Esophagus muscularis mucosa (tissue), 4 donors: ENCODE results near the gene PDE6H. TPM values are rescaled to one million over a fixed set of nuclear protein-coding genes. Genes with fewer than 3 reads are reported as not detected.

Experiments used
- DNase-seq: peaks from one replicate; pipeline ENCODE4 v3.0.0-alpha.2; 2017; ENCODE audit errors: extremely low spot score
- H3K27ac ChIP-seq, 4 donors: fragments of 200-600 bp; sonication (generic); replicated peaks in 1 of 4; 1 replicate in 3 of 4; 2 replicates in 1 of 4; pipeline ENCODE4 v1.5.1; 2016 to 2019; ENCODE audit warnings: mild to moderate bottlenecking in 1 of 4
- H3K27me3 ChIP-seq, 4 donors: fragments of 200-600 bp; sonication (generic); one replicate each; pipeline versions ENCODE4 v1.5.1 to v1.6.0; 2016 to 2019
- H3K36me3 ChIP-seq, 4 donors: fragments of 200-600 bp; sonication (generic); one replicate each; pipeline ENCODE4 v1.5.1; 2016 to 2019
- H3K4me1 ChIP-seq, 4 donors: fragments of 200-600 bp; sonication (generic); one replicate each; pipeline ENCODE4 v1.5.1; 2016 to 2019
- H3K4me3 ChIP-seq, 4 donors: fragments of 200-600 bp; sonication (generic); 1 replicate in 2 of 4; 2 replicates in 2 of 4; pipeline ENCODE4 v1.5.1; 2016 to 2019; ENCODE audit warnings: mild to moderate bottlenecking in 4 of 4, moderate library complexity in 1 of 4
- H3K9me3 ChIP-seq, 4 donors: fragments of 200-600 bp; sonication (generic); 1 replicate in 3 of 4; 2 replicates in 1 of 4; pipeline ENCODE4 v1.5.1; 2016 to 2019
- EP300 ChIP-seq: sonication (generic); formaldehyde crosslinking; IDR thresholded peaks from one replicate; pipeline ENCODE4 v1.6.1; 2017; ENCODE audit warnings: antibody characterized with exemption
- POLR2A ChIP-seq: fragments of 450-650 bp; IDR thresholded peaks from one replicate; pipeline ENCODE4 v1.6.1; 2017; ENCODE audit warnings: antibody characterized with exemption, moderate library complexity, mild to moderate bottlenecking, low read depth
- POLR2AphosphoS5 ChIP-seq, 2 donors: sonication (generic); formaldehyde crosslinking; IDR thresholded peaks; one replicate each; pipeline ENCODE4 v1.6.1; 2017; ENCODE audit warnings: antibody characterized with exemption in 2 of 2
- WGBS: methylation state at CpG from one replicate; pipeline ENCODE4 v1.1.5; 2018; 5-methylcytosine and 5-hydroxymethylcytosine counted together
- intact Hi-C: fragments of 100-400 bp; cut with DNase I; formaldehyde crosslinking; loops from one replicate; pipeline ENCODE4 v1.15.1; 2023
- total RNA-seq, 4 donors: library from RNA; depleted of rRNA; stranded (reverse); fragments of >200 nt; gene quantifications; one replicate each; pipeline versions ENCODE4 v1.1.0 to v1.2.1, GENCODE V29; 2016
- TF ChIP-seq, protein P1 (sequence below), 3 experiments: fragments of 200-600 bp in 2 of 3; fragments of 450-650 bp in 1 of 3; sonication (generic) in 2 of 3; IDR thresholded peaks; one replicate each; pipeline ENCODE4 v1.5.1; 2017 to 2019; ENCODE audit warnings: antibody characterized with exemption in 3 of 3, mild to moderate bottlenecking in 2 of 3, moderate library complexity in 1 of 3

PDE6H gene
- total RNA-seq, 4 donors from 2014 or later = not detected

DNA sequence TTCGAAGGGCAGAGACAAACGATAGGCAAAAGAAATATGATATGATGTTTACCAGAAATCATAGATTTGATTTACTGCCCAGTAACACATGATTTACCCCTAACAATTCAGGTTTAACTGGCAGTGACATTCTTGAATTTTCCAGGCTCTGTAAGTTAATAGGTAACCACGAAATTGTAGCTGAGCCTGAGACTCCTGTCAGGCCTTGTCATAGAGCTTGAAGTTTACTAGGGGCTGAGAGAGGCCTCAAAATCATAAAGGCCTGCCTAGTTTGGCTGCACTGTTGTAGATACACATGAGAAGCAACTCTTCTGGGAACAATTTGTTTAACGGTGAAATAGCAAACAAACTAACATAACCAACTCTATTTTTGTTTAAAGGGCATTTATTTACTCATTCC is 37.8 kb upstream of the PDE6H start:
- Histone ChIP-seq H3K36me3 (no peaks in the 10 kb centered on the region), H3K4me3 (no peak overlapping the region), H3K4me1 (peaks cover 3 to 23% (median 15%) of the 10 kb centered on the region in 4 donors), H3K9me3 (no peaks in the 10 kb centered on the region), H3K27ac (no peak overlapping the region), H3K27me3 (no peaks in the 10 kb centered on the region)
- no peak for DNase-seq
- WGBS = 70% methylated on average over 4 of the region's 4 CpGs
- intact Hi-C loops = no loop called here
- TF ChIP-seq, protein P1, sequence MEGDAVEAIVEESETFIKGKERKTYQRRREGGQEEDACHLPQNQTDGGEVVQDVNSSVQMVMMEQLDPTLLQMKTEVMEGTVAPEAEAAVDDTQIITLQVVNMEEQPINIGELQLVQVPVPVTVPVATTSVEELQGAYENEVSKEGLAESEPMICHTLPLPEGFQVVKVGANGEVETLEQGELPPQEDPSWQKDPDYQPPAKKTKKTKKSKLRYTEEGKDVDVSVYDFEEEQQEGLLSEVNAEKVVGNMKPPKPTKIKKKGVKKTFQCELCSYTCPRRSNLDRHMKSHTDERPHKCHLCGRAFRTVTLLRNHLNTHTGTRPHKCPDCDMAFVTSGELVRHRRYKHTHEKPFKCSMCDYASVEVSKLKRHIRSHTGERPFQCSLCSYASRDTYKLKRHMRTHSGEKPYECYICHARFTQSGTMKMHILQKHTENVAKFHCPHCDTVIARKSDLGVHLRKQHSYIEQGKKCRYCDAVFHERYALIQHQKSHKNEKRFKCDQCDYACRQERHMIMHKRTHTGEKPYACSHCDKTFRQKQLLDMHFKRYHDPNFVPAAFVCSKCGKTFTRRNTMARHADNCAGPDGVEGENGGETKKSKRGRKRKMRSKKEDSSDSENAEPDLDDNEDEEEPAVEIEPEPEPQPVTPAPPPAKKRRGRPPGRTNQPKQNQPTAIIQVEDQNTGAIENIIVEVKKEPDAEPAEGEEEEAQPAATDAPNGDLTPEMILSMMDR (IDR thresholded peaks at IDR 0.05) = no peak
- TF ChIP-seq POLR2AphosphoS5 (IDR thresholded peaks at IDR 0.05) = no peak
- no peak for TF ChIP-seq EP300
- no peak for TF ChIP-seq POLR2A

DNA sequence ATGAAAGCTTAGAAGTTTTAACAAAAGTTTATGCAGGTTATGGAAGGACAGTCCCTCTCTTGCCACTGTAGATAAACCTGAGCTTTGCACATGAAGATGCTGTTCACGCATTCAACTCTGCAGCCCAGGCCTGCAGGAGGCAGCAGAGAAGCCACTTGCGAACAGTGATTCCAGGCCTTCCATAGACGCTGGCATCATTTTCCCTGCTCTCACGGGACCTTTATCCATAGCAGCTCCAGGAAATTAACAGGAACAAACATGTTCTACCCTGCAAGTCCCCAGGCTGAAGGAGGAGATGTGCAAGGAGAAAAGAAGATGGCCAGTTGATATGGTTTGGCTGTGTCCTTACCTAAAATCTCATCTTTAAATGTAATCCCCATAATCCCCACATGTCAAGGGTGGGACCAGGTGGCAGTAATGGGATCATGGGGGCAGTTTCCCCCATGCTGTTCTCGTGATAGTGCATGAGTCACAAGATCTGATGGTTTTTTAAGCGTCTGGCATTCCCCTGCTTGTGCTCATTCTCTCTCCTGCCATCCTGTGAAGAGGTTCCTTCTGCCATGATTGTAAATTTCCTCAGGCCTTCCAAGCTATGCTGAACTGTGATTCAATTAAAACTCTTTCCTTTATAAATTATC is 36.5 kb upstream of the PDE6H start:
- Histone ChIP-seq H3K27ac (no peak overlapping the region), H3K36me3 (no peaks in the 10 kb centered on the region), H3K27me3 (no peaks in the 10 kb centered on the region), H3K4me1 (peaks cover 0 to 10% (median 4%) of the 10 kb centered on the region in 4 donors), H3K4me3 (no peak overlapping the region), H3K9me3 (no peaks in the 10 kb centered on the region)
- DNase-seq = no peak
- TF ChIP-seq POLR2AphosphoS5 (IDR thresholded peaks at IDR 0.05) (no peak), EP300 (no peak), POLR2A (no peak)
- TF ChIP-seq, protein P1 (IDR thresholded peaks at IDR 0.05) = peak in 1 of 3 experiments; percentile 12
- intact Hi-C loops = no loop called here
- WGBS = 86% methylated on average over 6 of the region's 6 CpGs

DNA sequence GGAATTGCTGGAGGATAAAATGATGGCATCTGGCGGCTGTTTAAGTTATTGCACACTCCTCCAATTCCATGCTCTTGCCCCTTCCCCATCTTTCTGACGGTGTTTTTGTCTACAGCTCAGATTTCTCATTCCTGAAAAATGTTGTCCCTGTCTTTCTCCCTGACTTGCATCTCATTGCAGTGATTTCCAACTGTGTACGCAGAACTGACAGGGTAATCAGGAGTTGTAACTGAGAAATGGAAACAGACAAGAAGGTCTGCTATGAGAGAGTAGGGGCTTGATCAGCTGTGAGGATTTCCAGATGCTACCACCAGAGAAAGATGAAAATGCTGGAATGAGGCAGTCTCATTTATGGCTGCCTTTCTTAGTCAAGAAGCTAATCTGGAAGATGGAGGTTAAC is 35.8 kb upstream of the PDE6H start:
- Histone ChIP-seq H3K4me1 (peaks cover 0 to 4% (median 2%) of the 10 kb centered on the region in 4 donors), H3K9me3 (no peaks in the 10 kb centered on the region), H3K27ac (no peak overlapping the region), H3K36me3 (peaks cover 0 to 5% (median 2%) of the 10 kb centered on the region in 4 donors), H3K4me3 (no peak overlapping the region), H3K27me3 (no peaks in the 10 kb centered on the region)
- 77% methylated on average over 3 of the region's 3 CpGs for WGBS
- TF ChIP-seq POLR2AphosphoS5 (IDR thresholded peaks at IDR 0.05) (no peak), POLR2A (no peak), EP300 (no peak)
- TF ChIP-seq, protein P1 (IDR thresholded peaks at IDR 0.05) = no peak
- intact Hi-C loops = no loop called here
- DNase-seq = no peak

DNA sequence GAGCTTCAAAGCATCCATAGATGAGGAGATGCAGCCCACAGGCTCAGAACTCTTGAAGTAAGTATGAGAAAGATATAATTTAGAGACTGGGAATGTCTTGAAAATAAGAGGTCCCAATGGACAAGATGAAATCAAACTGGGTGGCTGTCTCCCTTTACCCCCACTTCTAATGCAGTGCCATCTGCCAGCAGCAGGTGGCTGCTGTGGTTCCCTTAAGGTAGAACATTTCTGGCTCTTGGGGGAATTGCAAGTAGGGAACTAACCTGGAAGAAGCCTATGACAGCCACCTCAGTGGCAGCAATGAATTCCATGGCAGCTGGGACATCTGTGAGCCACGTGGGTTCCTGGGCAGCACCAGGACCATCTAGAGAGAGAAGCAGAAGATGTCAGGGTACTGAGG is 35.2 kb upstream of the PDE6H start:
- peaks cover 0 to 12% (median 6%) of the 10 kb centered on the region in 4 donors for H3K36me3 ChIP-seq
- H3K27ac ChIP-seq = no peak overlapping the region
- 67% methylated on average over 1 of the region's 1 CpG for WGBS
- intact Hi-C loops = no loop called here
- no peak overlapping the region for H3K4me3 ChIP-seq
- H3K9me3 ChIP-seq = no peaks in the 10 kb centered on the region
- H3K27me3 ChIP-seq = no peaks in the 10 kb centered on the region
- peaks cover 0 to 4% (median 2%) of the 10 kb centered on the region in 4 donors for H3K4me1 ChIP-seq
- TF ChIP-seq, protein P1 (IDR thresholded peaks at IDR 0.05) = no peak
- TF ChIP-seq EP300 (no peak), POLR2AphosphoS5 (IDR thresholded peaks at IDR 0.05) (no peak), POLR2A (no peak)
- DNase-seq = no peak

DNA sequence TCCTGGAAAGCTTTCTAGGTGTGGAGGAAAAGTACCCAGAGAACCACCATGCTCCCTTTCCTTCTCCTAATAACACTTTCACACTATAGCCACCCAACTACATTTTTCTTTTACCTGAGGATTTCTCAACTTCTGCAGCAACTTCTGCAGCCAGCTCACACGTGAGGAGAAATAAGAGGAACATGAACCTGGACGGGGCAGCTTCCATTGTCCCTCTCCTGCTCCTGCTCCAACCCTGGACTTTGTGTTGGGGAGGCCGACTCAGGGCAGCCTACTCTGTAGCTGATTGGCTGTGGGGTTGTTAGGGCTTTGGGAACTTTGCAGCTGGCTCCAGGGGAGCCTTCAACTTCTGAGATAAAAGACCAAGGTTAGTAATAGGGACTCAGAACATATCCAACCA is 34.5 kb upstream of the PDE6H start, which contains the start of gene ERP27:
Gene ERP27, minus strand, starts transcription at position 237 of the 400 bp plus-strand sequence. Its CDS starts 29 bp downstream, at position 208.
- 82% methylated on average over 3 of the region's 3 CpGs for WGBS
- H3K9me3 ChIP-seq = no peaks in the 10 kb centered on the region
- no peak for DNase-seq
- no peak within 1 kb of the TSS for H3K4me3 ChIP-seq
- H3K36me3 ChIP-seq = peaks cover 0 to 18% (median 6%) of the 10 kb centered on the region in 4 donors
- no peaks in the 10 kb centered on the region for H3K27me3 ChIP-seq
- peaks cover 0 to 4% (median 2%) of the 10 kb centered on the region in 4 donors for H3K4me1 ChIP-seq
- TF ChIP-seq, protein P1 (IDR thresholded peaks at IDR 0.05) = no peak
- TF ChIP-seq EP300 = no peak
- intact Hi-C loops = no loop called here
- H3K27ac ChIP-seq = no peak within 1 kb of the TSS
